Urothelium cell line (cell line): Measurements from ENCODE around the gene TTF2.
"Not testable (repeated sequence)": the region's sequence is repeated elsewhere in the genome, so short reads cannot be mapped to it uniquely, and the experiment has no call there.

Source experiments
- DNase-seq: peaks from one replicate; pipeline ENCODE4 v3.0.0; 2011; ENCODE audit warnings: low spot score, mixed read lengths
- FAIRE-seq: peaks from 2 replicates; lab custom pipeline; 2011; peaks lifted over from hg19 to GRCh38; lab: Jason Lieb, UNC

TTF2 gene

DNA sequence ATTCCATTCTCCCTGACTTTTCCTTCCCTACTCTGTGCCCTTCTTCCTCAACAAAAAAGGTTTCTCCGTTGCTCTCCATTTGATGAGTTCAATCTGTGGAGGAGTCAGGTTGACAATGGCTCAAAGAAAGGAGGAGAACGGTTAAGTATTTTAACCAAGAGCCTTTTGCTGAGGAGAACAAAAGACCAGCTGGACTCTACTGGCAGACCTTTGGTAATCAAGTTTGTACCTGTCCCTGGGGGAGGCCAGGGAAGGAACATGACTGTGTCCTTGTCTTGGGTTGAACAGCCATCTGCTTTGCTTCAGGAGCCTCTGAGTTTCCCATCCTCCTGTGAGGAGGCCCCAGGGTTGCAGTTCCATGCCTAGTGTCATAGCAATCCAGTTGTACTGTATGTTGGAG is 29.9 kb downstream of the TTF2 start:
- FAIRE-seq (no peak), DNase-seq (no peak)

GRCh38 chr1:117092594-117092993 is 32.5 kb downstream of the TTF2 start:
- DNase-seq (no peak), FAIRE-seq (no peak)

- FAIRE-seq (no peak), DNase-seq (peak; percentile 31)
Observed at GRCh38 chr1:117093091-117093534, 33.0 kb downstream of the TTF2 start.

- FAIRE-seq = no peak
- DNase-seq = peak; percentile 54
Observed at GRCh38 chr1:117093870-117094621, 33.9 kb downstream of the TTF2 start.

GRCh38 chr1:117094841-117095604 is 34.9 kb downstream of the TTF2 start:
- FAIRE-seq = no peak
- no peak for DNase-seq

DNA sequence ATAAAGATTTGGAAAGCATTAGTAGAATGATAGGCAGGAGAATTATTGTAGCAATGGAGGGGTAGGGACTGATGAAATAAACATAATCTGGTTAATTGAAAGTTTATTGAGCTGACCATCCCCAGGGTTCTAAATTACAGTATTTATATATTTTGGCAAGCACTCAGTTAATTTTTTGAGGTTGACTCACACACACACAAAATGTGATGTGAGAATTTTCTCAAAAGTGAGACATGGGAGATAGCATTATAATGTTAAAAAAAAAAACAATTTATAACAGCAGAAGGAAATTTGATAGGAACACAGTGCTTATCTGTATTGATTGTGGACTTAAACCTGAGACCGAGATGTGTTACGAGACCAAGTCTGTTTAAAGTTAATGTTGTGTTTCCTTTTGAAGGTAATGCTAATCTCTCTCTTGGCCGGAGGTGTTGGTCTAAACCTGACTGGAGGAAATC is 36.9 kb downstream of the TTF2 start:
- DNase-seq (no peak), FAIRE-seq (no peak)

- FAIRE-seq = no peak
- no peak for DNase-seq
Observed at GRCh38 chr1:117097443-117097842, 37.3 kb downstream of the TTF2 start.

- FAIRE-seq (no peak), DNase-seq (no peak)
Observed at GRCh38 chr1:117098287-117098890, 38.3 kb downstream of the TTF2 start.

DNA sequence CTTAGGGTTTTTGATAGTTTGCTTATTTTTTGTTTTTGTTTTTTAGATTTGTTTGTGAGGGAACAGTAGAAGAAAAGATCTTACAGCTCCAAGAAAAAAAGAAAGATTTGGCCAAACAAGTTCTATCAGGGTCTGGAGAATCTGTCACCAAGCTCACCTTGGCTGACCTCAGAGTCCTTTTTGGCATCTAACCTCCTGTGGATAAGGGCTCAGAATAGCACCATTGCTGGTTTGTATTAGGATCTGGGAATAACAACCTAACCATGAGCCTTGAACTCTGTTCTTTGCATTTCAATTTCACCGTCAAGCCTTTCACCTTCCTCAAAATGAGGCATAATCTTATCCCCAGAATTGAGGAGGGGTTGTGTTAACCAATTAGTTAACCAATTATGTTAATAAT is 41.2 kb downstream of the TTF2 start:
- DNase-seq (no peak), FAIRE-seq (no peak)

DNA sequence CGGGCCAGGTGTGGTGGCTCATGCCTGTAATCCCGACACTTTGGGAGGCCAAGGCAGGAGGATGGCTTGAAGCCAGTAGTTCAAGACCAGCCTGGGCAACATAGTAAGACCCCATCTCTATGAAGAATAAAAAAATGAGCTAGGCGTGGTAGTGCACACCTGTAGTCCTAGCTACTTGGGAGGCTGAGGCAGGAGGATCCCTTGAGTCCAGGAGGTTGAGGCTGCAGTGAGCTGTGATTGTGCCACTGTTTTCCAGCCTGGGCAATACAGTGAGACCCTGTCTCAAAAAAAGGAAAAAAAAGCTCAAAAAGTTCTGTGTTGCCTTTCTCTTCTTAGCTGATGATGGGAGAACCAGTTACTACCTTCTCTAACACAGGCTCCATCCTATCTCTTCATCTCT is 41.7 kb downstream of the TTF2 start:
- not testable (repeated sequence) for DNase-seq, FAIRE-seq

GRCh38 chr1:117104986-117105385 is 44.9 kb downstream of the TTF2 start:
- DNase-seq = no peak
- FAIRE-seq = no peak

DNA sequence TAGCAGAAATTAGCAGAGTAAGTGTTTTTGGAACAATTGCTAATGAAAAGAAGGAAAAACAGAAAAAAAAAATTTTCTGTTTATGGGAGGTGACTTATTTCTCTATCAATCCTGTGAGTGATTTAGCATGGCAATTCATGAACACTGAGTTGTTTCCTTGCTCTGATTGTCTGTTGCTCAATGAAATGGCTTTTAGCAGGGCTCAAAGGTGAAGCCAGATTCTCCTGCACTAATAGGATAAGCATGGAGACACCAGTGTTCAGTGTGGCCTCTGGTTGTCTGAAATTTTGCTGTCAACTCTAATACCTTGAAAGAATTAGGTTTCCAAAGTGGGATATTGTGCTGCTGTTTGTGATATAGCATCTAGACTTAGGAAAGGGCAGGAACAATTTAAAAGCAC is 45.6 kb downstream of the TTF2 start:
- DNase-seq (no peak), FAIRE-seq (no peak)

GRCh38 chr1:117106478-117106877 is 46.4 kb downstream of the TTF2 start:
- FAIRE-seq = no peak
- DNase-seq = no peak

DNA sequence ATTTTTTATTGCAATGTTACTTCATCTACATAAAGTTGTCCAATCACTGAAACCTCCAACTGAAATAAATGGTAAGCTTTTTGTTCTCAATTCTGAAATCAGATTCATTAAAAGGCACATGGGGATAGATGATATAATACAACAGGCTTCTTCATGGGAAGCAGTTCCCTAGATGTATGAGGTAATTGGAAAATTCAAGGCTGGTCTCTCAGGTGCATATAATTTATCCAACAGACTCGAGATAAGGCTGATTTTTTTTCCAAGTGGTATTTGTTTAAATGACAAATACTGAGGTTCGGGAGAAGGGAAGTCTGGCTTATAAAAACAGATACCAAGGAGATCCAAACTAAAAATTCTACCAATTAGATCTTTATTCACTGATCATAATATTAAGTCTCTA is 47.2 kb downstream of the TTF2 start:
- FAIRE-seq = no peak
- no peak for DNase-seq

DNA sequence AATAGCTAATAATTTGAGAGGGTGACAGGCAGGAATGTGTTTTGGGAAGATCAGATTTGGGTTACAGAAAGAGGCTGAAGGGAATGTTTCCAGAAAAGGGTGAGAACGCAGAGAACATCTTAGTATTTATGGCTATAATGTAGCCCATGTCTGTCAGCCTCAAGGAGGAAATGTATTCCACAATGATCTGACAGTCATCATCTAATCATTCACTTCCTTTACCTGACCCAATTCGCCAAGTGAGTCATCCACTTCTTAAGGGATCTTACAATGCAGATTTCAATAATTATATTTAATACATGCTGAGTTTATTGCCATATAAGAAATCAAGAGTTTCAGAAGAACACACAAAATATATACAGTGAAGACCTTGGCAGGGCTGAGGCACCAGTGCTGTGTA is 50.6 kb downstream of the TTF2 start:
- DNase-seq (no peak), FAIRE-seq (no peak)

GRCh38 chr1:117112047-117112717 is 52.1 kb downstream of the TTF2 start:
- FAIRE-seq (no peak), DNase-seq (no peak)

- no peak for DNase-seq
- no peak for FAIRE-seq
Observed at GRCh38 chr1:117113199-117113598, 53.1 kb downstream of the TTF2 start.

- no peak for DNase-seq
- FAIRE-seq = no peak
Observed at GRCh38 chr1:117114877-117115276, 54.8 kb downstream of the TTF2 start.

- DNase-seq (no peak), FAIRE-seq (no peak)
Observed at GRCh38 chr1:117116090-117116783, 56.1 kb downstream of the TTF2 start.

- DNase-seq (no peak), FAIRE-seq (no peak)
Observed at GRCh38 chr1:117116784-117117130, 56.6 kb downstream of the TTF2 start.

DNA sequence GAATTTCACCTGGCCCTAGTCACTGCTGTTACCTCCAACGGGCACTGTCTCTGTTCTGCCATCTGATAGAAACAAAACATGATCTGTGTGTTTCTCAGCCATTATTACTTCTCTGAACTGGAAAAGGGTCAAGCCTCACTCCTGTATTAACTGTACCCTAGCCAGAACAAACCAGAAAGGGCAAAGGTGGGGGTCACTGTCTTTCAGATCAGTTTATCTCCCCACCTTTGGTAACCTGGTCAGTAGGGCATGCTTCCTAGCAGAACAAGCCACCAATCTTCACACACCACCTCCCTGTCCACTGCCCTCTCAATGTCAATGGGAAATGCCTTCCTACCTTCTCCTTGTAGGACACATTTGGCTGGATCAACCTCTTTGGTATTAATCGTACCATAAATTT is 57.6 kb downstream of the TTF2 start:
- FAIRE-seq (no peak), DNase-seq (no peak)
